Forelimb muscle (tissue), 1 donor: Measurements from ENCODE around the gene DHX40. TPM values are rescaled to one million over a fixed set of nuclear protein-coding genes. Genes with fewer than 3 reads are reported as not detected.

Experiments used
- polyA plus RNA-seq: library from polyadenylated mRNA; unstranded; fragments of 120-200 nt; gene quantifications from one replicate; pipeline ENCODE4 v1.2.1, GENCODE V29; 2013; ENCODE audit not compliant: insufficient read length

DHX40 gene
- polyA plus RNA-seq, 1 donor, result 29.6 TPM

Other genes starting within 250 kb of the DHX40 start
- gene YPEL2, start 234.0 kb upstream of the DHX40 start, polyA plus RNA-seq, result 16.0 TPM
- 128 TPM for gene CLTC, start 54.3 kb downstream of the DHX40 start, polyA plus RNA-seq
- gene PTRH2, start 141.8 kb downstream of the DHX40 start, polyA plus RNA-seq, result 13.6 TPM
- 43.6 TPM for gene VMP1, start 142.0 kb downstream of the DHX40 start, polyA plus RNA-seq